Left ventricle myocardium inferior (tissue), 1 donor: ENCODE measurements around the gene IGSF21. TPM values are rescaled to one million over a fixed set of nuclear protein-coding genes. Genes with fewer than 3 reads are reported as not detected.
"Not testable (repeated sequence)": the region's sequence is repeated elsewhere in the genome, so short reads cannot be mapped to it uniquely, and the experiment has no call there.

Experiments
- DNase-seq: peaks from one replicate; pipeline ENCODE4 v3.0.0-alpha.2; 2020
- H3K27ac ChIP-seq: fragments of 200-600 bp; replicated peaks from 2 replicates; pipeline ENCODE4 v1.8.0; 2021
- H3K27me3 ChIP-seq: fragments of 200-600 bp; 2 replicates; pipeline ENCODE4 v1.8.0; 2021; ENCODE audit warnings: low read depth
- H3K36me3 ChIP-seq: fragments of 200-600 bp; 2 replicates; pipeline ENCODE4 v1.8.0; 2021
- H3K4me1 ChIP-seq: fragments of 200-600 bp; 2 replicates; pipeline ENCODE4 v1.8.0; 2021
- H3K4me3 ChIP-seq: fragments of 200-600 bp; 2 replicates; pipeline ENCODE4 v1.8.0; 2021; ENCODE audit warnings: mild to moderate bottlenecking, moderate library complexity
- H3K9me3 ChIP-seq: fragments of 200-600 bp; replicated peaks from 2 replicates; pipeline ENCODE4 v1.8.0; 2021
- CTCF ChIP-seq: fragments of 200-600 bp; IDR thresholded peaks from 2 replicates; pipeline ENCODE4 v1.8.0; 2021; ENCODE audit warnings: antibody characterized with exemption, mild to moderate bottlenecking, borderline replicate concordance
- intact Hi-C: fragments of 100-400 bp; cut with micrococcal nuclease; formaldehyde crosslinking; loops from one replicate; pipeline ENCODE4 v1.11.0; 2022
- total RNA-seq: library from RNA; stranded (reverse); fragmentation: NEBNext Ultra II Directional; extraction: Animal tissue kit (Norgen Biotek cat#: 25700); gene quantifications from one replicate; pipeline ENCODE4 v1.2.1, GENCODE V29; 2021
- donor health status: DM: no; HTN: yes; CAD: no; lungs with severe emphysema.

The IGSF21 gene
- total RNA-seq, 1 donor from 2014 or later, result 0.47 TPM

GRCh38 chr1:18412882-18413353, 305.3 kb downstream of the IGSF21 start:
- no peak overlapping the region for H3K27ac ChIP-seq
- no peak for TF ChIP-seq CTCF
- no peaks in the 10 kb centered on the region for H3K36me3 ChIP-seq
- DNase-seq, result no peak
- H3K4me3 ChIP-seq, result no peak overlapping the region
- intact Hi-C loops, result no loop called here
- H3K9me3 ChIP-seq, result peaks cover 31% of the 10 kb centered on the region
- H3K4me1 ChIP-seq, result no peaks in the 10 kb centered on the region
- H3K27me3 ChIP-seq, result peaks cover 59% of the 10 kb centered on the region

GRCh38 chr1:18413541-18414305, 306.1 kb downstream of the IGSF21 start:
- peaks cover 31% of the 10 kb centered on the region for H3K9me3 ChIP-seq
- no peak for TF ChIP-seq CTCF
- no peak overlapping the region for H3K27ac ChIP-seq
- H3K4me3 ChIP-seq, result no peak overlapping the region
- no peaks in the 10 kb centered on the region for H3K4me1 ChIP-seq
- intact Hi-C loops, result no loop called here
- H3K27me3 ChIP-seq, result peaks cover 51% of the 10 kb centered on the region
- H3K36me3 ChIP-seq, result no peaks in the 10 kb centered on the region
- DNase-seq, result no peak

GRCh38 chr1:18414321-18414720, 306.7 kb downstream of the IGSF21 start:
- Histone ChIP-seq H3K27ac (no peak overlapping the region), H3K9me3 (peaks cover 31% of the 10 kb centered on the region), H3K4me3 (no peak overlapping the region), H3K4me1 (no peaks in the 10 kb centered on the region), H3K36me3 (no peaks in the 10 kb centered on the region), H3K27me3 (peaks cover 45% of the 10 kb centered on the region)
- intact Hi-C loops, result no loop called here
- no peak for DNase-seq
- TF ChIP-seq CTCF, result no peak

- H3K9me3 ChIP-seq, result peaks cover 31% of the 10 kb centered on the region
- no peak overlapping the region for H3K4me3 ChIP-seq
- no peak for DNase-seq
- H3K27ac ChIP-seq, result no peak overlapping the region
- intact Hi-C loops, result no loop called here
- no peaks in the 10 kb centered on the region for H3K4me1 ChIP-seq
- H3K36me3 ChIP-seq, result no peaks in the 10 kb centered on the region
- H3K27me3 ChIP-seq, result peaks cover 47% of the 10 kb centered on the region
- no peak for TF ChIP-seq CTCF
These were observed 307.4 kb downstream of the IGSF21 start for GRCh38 chr1:18414872-18415447.

- Histone ChIP-seq H3K4me1 (no peaks in the 10 kb centered on the region), H3K9me3 (peaks cover 28% of the 10 kb centered on the region), H3K27me3 (peaks cover 52% of the 10 kb centered on the region), H3K36me3 (no peaks in the 10 kb centered on the region), H3K27ac (no peak overlapping the region), H3K4me3 (no peak overlapping the region)
- TF ChIP-seq CTCF, result no peak
- intact Hi-C loops, result no loop called here
- no peak for DNase-seq
These were observed 307.9 kb downstream of the IGSF21 start for GRCh38 chr1:18415448-18416027.

- Histone ChIP-seq H3K27me3 (peaks cover 58% of the 10 kb centered on the region), H3K9me3 (peaks cover 22% of the 10 kb centered on the region)
- H3K36me3 ChIP-seq, intact Hi-C loops, DNase-seq, H3K4me3 ChIP-seq, H3K27ac ChIP-seq, H3K4me1 ChIP-seq: not testable (repeated sequence)
These were observed 308.5 kb downstream of the IGSF21 start for GRCh38 chr1:18416126-18416525.
